GM19240 (cell line): ENCODE results near the gene PRKCA.

Experiments used
- DNase-seq: peaks from one replicate; pipeline ENCODE4 v3.0.0; 2011; ENCODE audit warnings: low spot score; ENCODE audit not compliant: insufficient read length

The PRKCA gene

GRCh38 chr17:66412857-66413558 lies 110.6 kb downstream of the PRKCA start:
- no peak for DNase-seq

- no peak for DNase-seq
Observed at GRCh38 chr17:66413559-66414520, 111.4 kb downstream of the PRKCA start.

GRCh38 chr17:66414561-66415175 lies 112.3 kb downstream of the PRKCA start:
- DNase-seq, result no peak

- no peak for DNase-seq
Observed at GRCh38 chr17:66415366-66416206, 113.2 kb downstream of the PRKCA start.

- no peak for DNase-seq
Observed at GRCh38 chr17:66416207-66416940, 114.0 kb downstream of the PRKCA start.

- no peak for DNase-seq
Observed at GRCh38 chr17:66417300-66417719, 114.9 kb downstream of the PRKCA start.

GRCh38 chr17:66420961-66421371 lies 118.6 kb downstream of the PRKCA start:
- DNase-seq, result no peak

GRCh38 chr17:66422186-66422585 lies 119.8 kb downstream of the PRKCA start:
- no peak for DNase-seq

- no peak for DNase-seq
Observed at GRCh38 chr17:66423056-66423955, 120.9 kb downstream of the PRKCA start.

GRCh38 chr17:66425756-66426396 lies 123.5 kb downstream of the PRKCA start:
- no peak for DNase-seq

- no peak for DNase-seq
Observed at GRCh38 chr17:66426397-66427033, 124.1 kb downstream of the PRKCA start.

GRCh38 chr17:66427134-66427533 lies 124.7 kb downstream of the PRKCA start:
- no peak for DNase-seq

- DNase-seq, result no peak
Observed at GRCh38 chr17:66429680-66430079, 127.3 kb downstream of the PRKCA start.

- no peak for DNase-seq
Observed at GRCh38 chr17:66430846-66431795, 128.7 kb downstream of the PRKCA start.

GRCh38 chr17:66431910-66432309 lies 129.5 kb downstream of the PRKCA start:
- no peak for DNase-seq

GRCh38 chr17:66432411-66432957 lies 130.1 kb downstream of the PRKCA start:
- DNase-seq, result no peak

- DNase-seq, result no peak
Observed at GRCh38 chr17:66432996-66433551, 130.7 kb downstream of the PRKCA start.
